ENCODE measurements around the gene TPX2. TPM values are rescaled to one million over a fixed set of nuclear protein-coding genes. Genes with fewer than 3 reads are reported as not detected.

The TPX2 gene
- polyA plus RNA-seq, 1 donor (not counting 4 experiments of a cell fraction or from before 2014, with no cell fraction given), result 31.5 TPM

DNA sequence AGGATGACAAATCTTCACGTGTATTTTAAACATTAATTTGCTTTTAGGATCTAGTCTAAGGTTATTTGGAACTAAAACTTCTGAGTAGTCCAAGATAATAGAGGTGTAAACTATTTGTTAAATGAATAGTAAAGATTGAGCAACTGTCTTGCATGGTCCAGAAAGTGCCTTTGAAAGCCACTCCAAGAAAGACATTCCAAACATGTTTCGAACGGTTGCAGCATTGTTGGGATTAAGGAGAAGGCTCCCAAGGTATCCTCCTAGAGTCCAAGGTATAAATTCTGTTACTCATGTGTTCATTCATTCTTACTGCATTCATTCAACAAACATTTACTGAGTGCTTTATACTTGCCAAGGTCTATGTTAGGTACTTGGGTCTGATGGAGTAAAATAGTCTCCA, 51.3 kb downstream of the TPX2 start:
- no peak for DNase-seq (ENCODE audit: low read depth, low spot score)
- FAIRE-seq, result no peak
- no peak overlapping the region for H3K4me3 ChIP-seq (ENCODE audit: control insufficient read depth in 2 of 3, extremely low read depth in 1 of 3, insufficient read depth in 2 of 3, low read depth in 1 of 3, low read length in 3 of 3)
- no peak for TF ChIP-seq EZH2 (IDR thresholded peaks at IDR 0.05; ENCODE audit: low read length)
- TF ChIP-seq, protein P1, sequence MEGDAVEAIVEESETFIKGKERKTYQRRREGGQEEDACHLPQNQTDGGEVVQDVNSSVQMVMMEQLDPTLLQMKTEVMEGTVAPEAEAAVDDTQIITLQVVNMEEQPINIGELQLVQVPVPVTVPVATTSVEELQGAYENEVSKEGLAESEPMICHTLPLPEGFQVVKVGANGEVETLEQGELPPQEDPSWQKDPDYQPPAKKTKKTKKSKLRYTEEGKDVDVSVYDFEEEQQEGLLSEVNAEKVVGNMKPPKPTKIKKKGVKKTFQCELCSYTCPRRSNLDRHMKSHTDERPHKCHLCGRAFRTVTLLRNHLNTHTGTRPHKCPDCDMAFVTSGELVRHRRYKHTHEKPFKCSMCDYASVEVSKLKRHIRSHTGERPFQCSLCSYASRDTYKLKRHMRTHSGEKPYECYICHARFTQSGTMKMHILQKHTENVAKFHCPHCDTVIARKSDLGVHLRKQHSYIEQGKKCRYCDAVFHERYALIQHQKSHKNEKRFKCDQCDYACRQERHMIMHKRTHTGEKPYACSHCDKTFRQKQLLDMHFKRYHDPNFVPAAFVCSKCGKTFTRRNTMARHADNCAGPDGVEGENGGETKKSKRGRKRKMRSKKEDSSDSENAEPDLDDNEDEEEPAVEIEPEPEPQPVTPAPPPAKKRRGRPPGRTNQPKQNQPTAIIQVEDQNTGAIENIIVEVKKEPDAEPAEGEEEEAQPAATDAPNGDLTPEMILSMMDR (optimal IDR thresholded peaks at IDR 0.05 in 1 of 3, IDR thresholded peaks at IDR 0.05 in 1 of 3, conservative IDR thresholded peaks at IDR 0.05 in 1 of 3; ENCODE audit: extremely low read depth in 1 of 3, insufficient read depth in 2 of 3, low read length in 3 of 3), result no peak
- no peak overlapping the region for H3K9ac ChIP-seq (ENCODE audit: control insufficient read depth, extremely low read depth, insufficient read depth, low read length)
- H4K20me1 ChIP-seq (ENCODE audit: control insufficient read depth, extremely low read depth, insufficient read depth, low read length), result peaks cover 4% of the 10 kb centered on the region
- no peaks in the 10 kb centered on the region for H3K4me1 ChIP-seq (ENCODE audit: control insufficient read depth, extremely low read depth, insufficient read depth, low read length)
- H3K79me2 ChIP-seq (ENCODE audit: control insufficient read depth, insufficient read depth, low read length), result no peaks in the 10 kb centered on the region
- peaks cover 1 to 38% of the 10 kb centered on the region in 2 experiments for H3K36me3 ChIP-seq (ENCODE audit: control insufficient read depth in 2 of 2, extremely low read depth in 1 of 2, insufficient read depth in 2 of 2, low read length in 2 of 2)
- H3K27me3 ChIP-seq (ENCODE audit: control insufficient read depth, extremely low read depth, insufficient read depth, low read length), result no peaks in the 10 kb centered on the region
- no peak overlapping the region for H2AFZ ChIP-seq (ENCODE audit: control insufficient read depth, low read length)
- dilution Hi-C loops (cut with MboI; ENCODE audit: extremely low pct_ligation_motif_present, low sequenced_read_pairs), result no loop called here
- no peak overlapping the region for H3K27ac ChIP-seq (ENCODE audit: control insufficient read depth, insufficient read depth, low read length)
- H3K9me1 ChIP-seq (ENCODE audit: control insufficient read depth, extremely low read depth, insufficient read depth, low read length), result no peaks in the 10 kb centered on the region
- H3K4me2 ChIP-seq (ENCODE audit: control insufficient read depth, extremely low read depth, insufficient read depth, low read depth, low read length), result no peak overlapping the region
- no peaks in the 10 kb centered on the region for H3K9me3 ChIP-seq (ENCODE audit: control insufficient read depth, low read depth, low read length)

DNA sequence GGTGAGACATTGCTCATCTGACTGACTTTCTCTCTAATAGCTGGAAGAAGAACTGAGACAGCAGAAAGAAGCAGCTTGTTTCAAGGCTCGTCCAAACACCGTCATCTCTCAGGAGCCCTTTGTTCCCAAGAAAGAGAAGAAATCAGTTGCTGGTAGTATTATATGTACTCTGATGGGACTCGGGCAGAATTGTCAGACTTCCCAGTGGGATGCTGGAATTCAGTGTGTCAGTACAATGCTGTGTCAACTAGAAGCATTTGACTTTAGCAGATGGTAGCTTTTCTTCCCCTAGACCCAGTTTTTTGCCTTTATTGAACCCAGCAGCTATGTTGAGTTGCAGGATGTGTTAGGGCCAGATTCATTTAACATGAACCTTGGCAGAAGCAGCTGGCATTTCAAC, 58.3 kb downstream of the TPX2 start:
- H3K9me3 ChIP-seq (ENCODE audit: control insufficient read depth, low read depth, low read length), result no peaks in the 10 kb centered on the region
- no peak overlapping the region for H3K9ac ChIP-seq (ENCODE audit: control insufficient read depth, extremely low read depth, insufficient read depth, low read length)
- H4K20me1 ChIP-seq (ENCODE audit: control insufficient read depth, extremely low read depth, insufficient read depth, low read length), result no peaks in the 10 kb centered on the region
- H3K36me3 ChIP-seq (ENCODE audit: control insufficient read depth in 2 of 2, extremely low read depth in 1 of 2, insufficient read depth in 2 of 2, low read length in 2 of 2), result peaks cover 10 to 32% of the 10 kb centered on the region in 2 experiments
- FAIRE-seq (no peak), DNase-seq (ENCODE audit: low read depth, low spot score) (no peak)
- no peak overlapping the region for H3K4me2 ChIP-seq (ENCODE audit: control insufficient read depth, extremely low read depth, insufficient read depth, low read depth, low read length)
- H3K27me3 ChIP-seq (ENCODE audit: control insufficient read depth, extremely low read depth, insufficient read depth, low read length), result no peaks in the 10 kb centered on the region
- H3K79me2 ChIP-seq (ENCODE audit: control insufficient read depth, insufficient read depth, low read length), result no peaks in the 10 kb centered on the region
- no peak overlapping the region for H2AFZ ChIP-seq (ENCODE audit: control insufficient read depth, low read length)
- no peak overlapping the region for H3K4me3 ChIP-seq (ENCODE audit: control insufficient read depth in 2 of 3, extremely low read depth in 1 of 3, insufficient read depth in 2 of 3, low read depth in 1 of 3, low read length in 3 of 3)
- H3K4me1 ChIP-seq (ENCODE audit: control insufficient read depth, extremely low read depth, insufficient read depth, low read length), result no peaks in the 10 kb centered on the region
- TF ChIP-seq EZH2 (IDR thresholded peaks at IDR 0.05; ENCODE audit: low read length), result no peak
- TF ChIP-seq, protein P1 (optimal IDR thresholded peaks at IDR 0.05 in 1 of 3, IDR thresholded peaks at IDR 0.05 in 1 of 3, conservative IDR thresholded peaks at IDR 0.05 in 1 of 3; ENCODE audit: extremely low read depth in 1 of 3, insufficient read depth in 2 of 3, low read length in 3 of 3), result no peak
- dilution Hi-C loops (cut with MboI; ENCODE audit: extremely low pct_ligation_motif_present, low sequenced_read_pairs), result no loop called here
- no peaks in the 10 kb centered on the region for H3K9me1 ChIP-seq (ENCODE audit: control insufficient read depth, extremely low read depth, insufficient read depth, low read length)
- no peak overlapping the region for H3K27ac ChIP-seq (ENCODE audit: control insufficient read depth, insufficient read depth, low read length)

Data from keratinocyte (primary cell).